Activated CD4-positive, alpha-beta memory T cell treated with anti-CD3 and anti-CD28 coated beads for 36 hours (primary cell): Measurements from ENCODE around the gene NFKB1. TPM values are rescaled to one million over a fixed set of nuclear protein-coding genes. Genes with fewer than 3 reads are reported as not detected.
"Not testable (repeated sequence)": the region's sequence is repeated elsewhere in the genome, so short reads cannot be mapped to it uniquely, and the experiment has no call there.

Source experiments
- CTCF ChIA-PET: fragments of 350-600 bp; sonication (Branson Sonifier 250); formaldehyde crosslinking; loops from one replicate; lab custom pipeline; 2021; ENCODE audit warnings: antibody characterized with exemption, inconsistent platforms; lab: Charles Lee
- POLR2A ChIA-PET: fragments of 350-600 bp; sonication (Branson Sonifier 250); formaldehyde crosslinking; loops from one replicate; lab custom pipeline; 2021; ENCODE audit warnings: antibody characterized with exemption; lab: Charles Lee
- DNase-seq: peaks from one replicate; pipeline ENCODE4 v3.0.0-alpha.2; 2020
- H3K27ac Mint-ChIP-seq: one replicate; pipeline ENCODE4 v1.8.0; 2021; ENCODE audit warnings: mixed read lengths
- H3K27me3 Mint-ChIP-seq: one replicate; pipeline ENCODE4 v1.8.0; 2021; ENCODE audit warnings: mixed read lengths
- H3K36me3 Mint-ChIP-seq: one replicate; pipeline ENCODE4 v1.8.0; 2021; ENCODE audit warnings: mixed read lengths
- H3K4me1 Mint-ChIP-seq: one replicate; pipeline ENCODE4 v1.8.0; 2021; ENCODE audit warnings: low read depth, mixed read lengths
- H3K4me3 Mint-ChIP-seq: one replicate; pipeline ENCODE4 v1.8.0; 2021; ENCODE audit warnings: mild to moderate bottlenecking, mixed read lengths
- H3K9me3 Mint-ChIP-seq: one replicate; pipeline ENCODE4 v1.8.0; 2021; ENCODE audit warnings: mixed read lengths
- intact Hi-C: fragments of 100-400 bp; cut with micrococcal nuclease; formaldehyde crosslinking; loops from one replicate; pipeline ENCODE4 v1.15.1; 2023
- total RNA-seq, 2 experiments: library from RNA; stranded (reverse); gene quantifications; one replicate each; pipeline ENCODE4 v1.2.3, GENCODE V29; 2021

The NFKB1 gene
- total RNA-seq, 2 experiments from 2014 or later = 122 to 133 TPM

DNA sequence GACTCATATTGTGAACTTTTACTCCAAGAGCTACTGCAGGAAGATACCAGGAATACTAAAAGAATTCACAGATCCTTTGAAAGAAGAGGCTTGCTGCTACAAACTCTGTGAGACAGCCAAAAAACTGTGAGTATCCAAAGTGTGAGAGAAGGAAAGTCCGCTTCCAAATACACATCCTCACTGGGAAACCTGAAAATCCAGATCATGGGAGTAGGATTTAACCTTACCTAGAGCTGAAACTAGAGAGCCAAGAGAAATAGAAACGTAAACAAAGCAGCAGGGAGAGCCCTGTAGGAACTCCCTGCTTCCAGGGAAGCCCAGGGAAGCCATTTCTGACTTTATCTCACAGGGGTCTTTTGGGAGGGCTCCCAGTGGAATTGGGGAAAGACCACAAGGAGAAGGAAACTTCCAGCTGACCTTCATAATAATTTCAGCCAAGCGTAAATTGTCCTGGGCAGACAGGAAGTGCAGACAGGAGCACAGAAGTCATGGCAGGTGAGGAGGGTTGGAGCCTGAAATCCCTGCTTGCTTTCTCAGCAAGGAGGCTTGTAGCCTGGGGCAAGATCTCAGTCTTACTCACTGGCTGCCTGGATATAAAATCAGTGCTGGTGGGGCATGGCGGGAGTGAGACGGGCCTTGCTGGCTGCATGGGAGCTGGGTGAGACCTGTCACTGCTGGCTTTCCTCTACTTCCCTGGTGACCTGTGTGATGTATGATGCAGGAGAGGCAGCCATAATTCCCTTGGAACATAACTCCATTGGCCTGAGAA lies 26.2 kb upstream of the NFKB1 start:
- no peak overlapping the region for H3K4me3 Mint-ChIP-seq
- DNase-seq = no peak
- peaks cover 5% of the 10 kb centered on the region for H3K4me1 Mint-ChIP-seq
- H3K36me3 Mint-ChIP-seq = peaks cover 8% of the 10 kb centered on the region
- H3K27me3 Mint-ChIP-seq = no peaks in the 10 kb centered on the region
- intact Hi-C loops = no loop called here
- no peak overlapping the region for H3K27ac Mint-ChIP-seq
- H3K9me3 Mint-ChIP-seq = peaks cover 22% of the 10 kb centered on the region
- ChIA-PET POLR2A (no interaction called here), CTCF (no interaction called here)

DNA sequence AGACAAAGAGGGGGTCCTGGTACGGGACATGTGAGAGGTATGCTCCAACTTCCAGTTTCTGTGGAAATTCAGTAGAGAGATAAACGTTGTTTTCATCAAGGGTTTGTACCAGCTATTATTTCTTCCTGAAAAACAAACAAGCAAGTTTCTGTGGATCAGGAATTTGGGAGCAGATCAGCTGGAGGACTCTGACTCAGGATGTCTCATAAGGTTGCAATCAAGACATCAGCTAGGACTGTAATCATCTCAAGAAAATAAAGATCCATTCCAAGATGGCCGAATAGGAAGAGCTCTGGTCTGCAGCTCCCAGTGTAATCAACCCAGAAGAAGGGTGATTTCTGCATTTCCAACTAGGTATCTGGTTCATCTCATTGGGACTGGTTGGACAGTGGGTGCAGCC lies 23.5 kb upstream of the NFKB1 start:
- H3K36me3 Mint-ChIP-seq = peaks cover 11% of the 10 kb centered on the region
- CTCF ChIA-PET = no interaction called here
- no peak overlapping the region for H3K27ac Mint-ChIP-seq
- H3K27me3 Mint-ChIP-seq = no peaks in the 10 kb centered on the region
- no peaks in the 10 kb centered on the region for H3K4me1 Mint-ChIP-seq
- intact Hi-C loops = no loop called here
- POLR2A ChIA-PET = no interaction called here
- peaks cover 25% of the 10 kb centered on the region for H3K9me3 Mint-ChIP-seq
- no peak overlapping the region for H3K4me3 Mint-ChIP-seq
- DNase-seq = no peak

DNA sequence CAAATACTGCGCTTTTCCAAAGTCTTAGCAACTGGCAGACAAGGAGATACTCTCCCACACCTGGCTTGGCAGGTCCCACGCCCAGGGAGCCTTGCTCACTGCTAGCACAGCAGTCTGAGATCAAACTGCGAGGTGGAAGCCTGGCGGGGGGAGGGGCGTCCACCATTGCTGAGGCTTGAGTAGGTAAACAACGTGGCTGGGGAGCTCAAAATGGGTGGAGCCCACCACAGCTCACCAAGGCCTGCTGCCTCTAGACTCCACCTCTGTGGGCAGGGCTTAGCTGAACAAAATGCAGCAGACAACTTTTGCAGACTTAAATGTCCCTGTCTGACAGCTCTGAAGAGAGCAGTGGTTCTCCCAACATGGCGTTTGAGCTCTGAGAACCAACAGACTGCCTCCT lies 23.0 kb upstream of the NFKB1 start:
- CTCF ChIA-PET = no interaction called here
- intact Hi-C loops = no loop called here
- H3K4me3 Mint-ChIP-seq = no peak overlapping the region
- H3K9me3 Mint-ChIP-seq = peaks cover 25% of the 10 kb centered on the region
- no peak overlapping the region for H3K27ac Mint-ChIP-seq
- H3K27me3 Mint-ChIP-seq = no peaks in the 10 kb centered on the region
- H3K36me3 Mint-ChIP-seq = peaks cover 11% of the 10 kb centered on the region
- DNase-seq = no peak
- H3K4me1 Mint-ChIP-seq = no peaks in the 10 kb centered on the region
- POLR2A ChIA-PET = no interaction called here

DNA sequence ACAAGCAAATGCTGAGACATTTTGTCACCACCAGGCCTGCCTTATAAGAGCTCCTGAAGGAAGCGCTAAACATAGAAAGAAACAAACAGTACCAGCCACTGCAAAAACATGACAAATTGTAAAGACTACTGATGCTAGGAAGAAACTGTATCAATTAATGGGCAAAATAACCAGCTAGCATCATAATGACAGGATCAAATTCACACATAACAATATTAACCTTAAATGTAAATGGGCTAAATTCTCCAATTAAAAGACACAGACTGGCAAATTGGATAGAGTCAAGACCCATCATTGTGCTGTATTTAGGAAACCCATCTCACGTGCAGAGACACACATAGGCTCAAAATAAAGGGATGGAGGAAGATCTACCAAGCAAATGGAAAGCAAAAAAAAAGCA lies 21.3 kb upstream of the NFKB1 start:
- CTCF ChIA-PET, DNase-seq, intact Hi-C loops, H3K4me1 Mint-ChIP-seq, H3K4me3 Mint-ChIP-seq, H3K27me3 Mint-ChIP-seq, H3K27ac Mint-ChIP-seq, POLR2A ChIA-PET: not testable (repeated sequence)
- Mint-ChIP-seq H3K9me3 (peaks cover 29% of the 10 kb centered on the region), H3K36me3 (peaks cover 11% of the 10 kb centered on the region)

DNA sequence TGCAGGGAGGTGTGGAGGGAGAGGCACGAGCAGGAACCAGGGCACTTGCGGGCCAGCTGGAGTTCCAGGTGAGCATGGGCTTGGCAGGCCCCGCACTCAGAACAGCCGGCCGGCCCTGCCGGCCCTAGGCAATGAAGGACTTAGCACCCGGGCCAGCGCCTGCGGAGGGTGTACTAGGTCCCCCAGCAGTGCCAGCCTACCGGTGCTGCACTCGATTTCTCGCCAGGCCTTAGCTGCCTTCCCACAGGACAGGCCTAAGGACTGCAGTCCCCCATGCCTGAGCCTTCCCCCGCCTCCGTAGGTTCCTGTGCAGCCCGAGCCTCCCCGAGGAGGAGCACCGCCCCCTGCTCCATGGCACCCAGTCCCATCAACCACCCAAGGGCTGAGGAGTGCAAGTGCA lies 18.0 kb upstream of the NFKB1 start:
- Mint-ChIP-seq H3K27me3 (no peaks in the 10 kb centered on the region), H3K27ac (no peak overlapping the region), H3K4me1 (peaks cover 2% of the 10 kb centered on the region), H3K9me3 (peaks cover 17% of the 10 kb centered on the region), H3K36me3 (peaks cover 6% of the 10 kb centered on the region), H3K4me3 (no peak overlapping the region)
- ChIA-PET CTCF (no interaction called here), POLR2A (no interaction called here)
- DNase-seq = no peak
- intact Hi-C loops = no loop called here

DNA sequence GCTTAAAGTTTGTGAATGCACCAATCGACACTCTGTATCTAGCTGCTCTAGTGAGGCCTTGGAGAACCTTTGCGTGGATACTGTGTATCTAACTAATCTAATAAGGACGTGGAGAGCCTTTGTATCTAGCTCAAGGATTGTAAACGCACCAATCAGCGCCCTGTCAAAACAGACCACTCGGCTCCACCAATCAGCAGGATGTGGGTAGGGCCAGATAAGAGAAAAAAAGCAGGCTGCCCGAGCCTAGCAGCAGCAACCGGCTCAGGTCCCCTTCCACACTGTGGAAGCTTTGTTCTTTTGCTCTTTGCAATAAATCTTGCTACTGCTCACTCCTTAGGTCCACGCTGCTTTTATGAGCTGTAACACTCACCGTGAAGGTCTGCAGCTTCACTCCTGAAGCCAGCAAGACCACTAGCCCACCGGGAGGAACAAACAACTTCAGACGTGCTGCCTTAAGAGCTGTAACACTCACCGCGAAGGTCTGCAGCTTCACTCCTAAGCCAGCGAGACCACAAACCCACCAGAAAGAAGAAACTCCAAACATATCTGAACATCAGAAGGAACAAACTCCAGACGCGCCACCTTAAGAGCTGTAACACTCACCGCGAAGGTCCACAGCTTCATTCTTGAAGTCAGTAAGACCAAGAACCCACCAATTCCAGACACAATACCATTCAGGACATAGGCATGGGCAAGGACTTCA lies 17.0 kb upstream of the NFKB1 start:
- POLR2A ChIA-PET, H3K27me3 Mint-ChIP-seq, intact Hi-C loops, DNase-seq, H3K27ac Mint-ChIP-seq, H3K4me1 Mint-ChIP-seq, H3K36me3 Mint-ChIP-seq, H3K4me3 Mint-ChIP-seq: not testable (repeated sequence)
- peaks cover 14% of the 10 kb centered on the region for H3K9me3 Mint-ChIP-seq
- CTCF ChIA-PET = interaction anchor here (0.6 kb wide), 1 partner anchor 1488 kb away, joined by 4 read pairs; no protein-coding TSS in a partner anchor

DNA sequence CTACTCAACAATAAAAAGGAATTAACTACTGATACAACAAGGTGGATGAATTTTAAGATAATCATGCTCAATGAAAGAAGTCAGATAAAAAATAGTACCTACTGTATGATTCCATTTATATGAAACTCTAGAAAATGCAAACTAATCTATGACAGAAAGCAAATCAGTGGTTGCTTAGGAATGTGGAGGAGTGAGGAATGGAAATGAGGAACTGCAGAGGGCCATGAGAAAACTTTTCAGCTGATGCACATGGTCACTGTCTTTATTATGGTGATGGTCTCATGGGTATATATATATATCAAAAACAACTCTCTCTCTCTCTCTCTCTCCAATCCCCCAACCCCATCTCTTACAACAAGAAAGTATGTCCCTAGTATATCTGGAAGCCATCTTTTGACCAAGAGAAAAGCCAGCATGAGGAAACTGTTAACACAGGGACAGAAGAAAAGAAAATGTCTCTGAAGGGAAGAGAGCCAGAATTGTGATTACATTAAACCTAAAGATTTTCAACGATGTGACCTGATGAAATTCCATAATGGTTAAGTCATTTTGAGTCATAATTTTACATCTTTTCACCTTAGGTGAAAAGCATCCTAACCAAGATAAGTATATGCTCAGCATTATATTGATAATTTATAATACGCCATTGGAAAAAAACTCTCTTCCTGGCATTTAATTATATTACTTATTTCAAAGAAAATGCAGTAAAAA lies 8.5 kb upstream of the NFKB1 start:
- H3K36me3 Mint-ChIP-seq = no peaks in the 10 kb centered on the region
- intact Hi-C loops = no loop called here
- no peak for DNase-seq
- POLR2A ChIA-PET = no interaction called here
- H3K27me3 Mint-ChIP-seq = no peaks in the 10 kb centered on the region
- H3K4me1 Mint-ChIP-seq = peaks cover 14% of the 10 kb centered on the region
- H3K27ac Mint-ChIP-seq = no peak overlapping the region
- no peak overlapping the region for H3K4me3 Mint-ChIP-seq
- H3K9me3 Mint-ChIP-seq = no peaks in the 10 kb centered on the region
- CTCF ChIA-PET = no interaction called here

DNA sequence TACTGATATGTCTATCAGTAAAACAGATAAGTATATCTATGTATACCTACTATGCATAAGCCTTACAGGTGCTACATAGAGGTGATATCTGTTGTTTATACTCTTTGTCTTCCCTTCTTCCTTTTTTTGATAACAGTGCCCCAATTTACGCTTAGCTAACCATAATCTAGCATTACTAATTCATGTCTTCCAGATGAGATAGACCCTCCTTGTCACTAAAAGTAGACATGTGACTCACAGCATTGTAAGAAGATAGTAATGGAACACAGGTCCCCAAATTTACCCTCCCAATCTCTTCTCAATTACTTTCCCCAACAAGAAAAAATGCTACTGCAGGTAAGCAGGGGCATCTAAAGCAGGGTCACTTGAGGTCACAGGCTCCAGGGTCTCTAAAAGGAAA lies 7.9 kb upstream of the NFKB1 start:
- H3K27ac Mint-ChIP-seq = no peak overlapping the region
- intact Hi-C loops = no loop called here
- peaks cover 14% of the 10 kb centered on the region for H3K4me1 Mint-ChIP-seq
- CTCF ChIA-PET = no interaction called here
- no peak for DNase-seq
- H3K36me3 Mint-ChIP-seq = no peaks in the 10 kb centered on the region
- H3K27me3 Mint-ChIP-seq = no peaks in the 10 kb centered on the region
- POLR2A ChIA-PET = no interaction called here
- H3K9me3 Mint-ChIP-seq = no peaks in the 10 kb centered on the region
- H3K4me3 Mint-ChIP-seq = no peak overlapping the region

DNA sequence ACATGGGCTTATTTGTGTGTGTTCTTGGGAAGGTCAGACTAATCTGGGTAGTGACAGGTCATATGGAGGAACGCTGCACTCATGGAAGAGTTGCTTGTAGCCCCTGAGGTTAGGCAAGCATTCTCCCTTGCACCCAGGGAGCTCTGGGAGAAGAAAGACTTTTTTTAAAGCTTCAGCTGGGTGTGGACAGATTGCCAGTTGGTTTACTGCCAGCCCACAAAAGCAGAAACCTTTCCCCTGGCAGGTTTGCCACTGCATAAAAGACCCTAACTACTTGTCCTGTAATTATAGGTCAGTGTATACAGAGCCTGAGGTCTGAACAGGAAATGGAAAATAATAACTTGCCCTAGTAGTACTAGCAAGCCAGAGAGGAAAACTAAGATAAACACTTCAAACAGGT lies 7.4 kb upstream of the NFKB1 start:
- H3K36me3 Mint-ChIP-seq = no peaks in the 10 kb centered on the region
- no peak overlapping the region for H3K4me3 Mint-ChIP-seq

DNA sequence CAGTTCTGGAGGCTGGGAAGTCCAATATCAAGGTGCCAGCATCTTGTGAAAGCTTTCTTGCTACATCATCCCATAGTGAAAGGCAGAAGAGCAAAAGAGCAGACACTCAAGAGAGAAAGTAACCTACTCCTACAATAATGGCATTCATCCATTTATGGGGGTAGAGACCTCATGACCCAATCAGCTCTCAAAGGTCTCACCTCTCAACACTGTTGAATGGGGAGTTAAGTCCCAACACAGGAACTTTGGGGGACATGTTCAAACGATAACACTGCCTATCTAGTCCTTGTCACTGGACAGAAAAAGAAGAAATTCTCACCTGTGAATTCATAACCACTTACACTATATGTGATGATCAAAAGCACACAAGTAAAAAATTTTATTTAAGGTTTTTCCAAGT lies 6.6 kb upstream of the NFKB1 start:
- no peak overlapping the region for H3K4me3 Mint-ChIP-seq
- H3K36me3 Mint-ChIP-seq = no peaks in the 10 kb centered on the region
- intact Hi-C loops = no loop called here
- CTCF ChIA-PET = interaction anchor here (1.5 kb wide), 1 partner anchor 126 kb away, joined by 5 read pairs; no protein-coding TSS in a partner anchor
- H3K27me3 Mint-ChIP-seq = no peaks in the 10 kb centered on the region
- POLR2A ChIA-PET = no interaction called here
- H3K27ac Mint-ChIP-seq = no peak overlapping the region
- H3K4me1 Mint-ChIP-seq = peaks cover 16% of the 10 kb centered on the region
- no peak for DNase-seq
- peaks cover 7% of the 10 kb centered on the region for H3K9me3 Mint-ChIP-seq

More for the DNA sequence above, 7.4 kb upstream of the NFKB1 start:
- DNase-seq = no peak
- H3K27ac Mint-ChIP-seq = no peak overlapping the region
- H3K9me3 Mint-ChIP-seq = peaks cover 4% of the 10 kb centered on the region
- ChIA-PET CTCF (no interaction called here), POLR2A (no interaction called here)
- H3K27me3 Mint-ChIP-seq = no peaks in the 10 kb centered on the region
- peaks cover 14% of the 10 kb centered on the region for H3K4me1 Mint-ChIP-seq
- intact Hi-C loops = no loop called here

DNA sequence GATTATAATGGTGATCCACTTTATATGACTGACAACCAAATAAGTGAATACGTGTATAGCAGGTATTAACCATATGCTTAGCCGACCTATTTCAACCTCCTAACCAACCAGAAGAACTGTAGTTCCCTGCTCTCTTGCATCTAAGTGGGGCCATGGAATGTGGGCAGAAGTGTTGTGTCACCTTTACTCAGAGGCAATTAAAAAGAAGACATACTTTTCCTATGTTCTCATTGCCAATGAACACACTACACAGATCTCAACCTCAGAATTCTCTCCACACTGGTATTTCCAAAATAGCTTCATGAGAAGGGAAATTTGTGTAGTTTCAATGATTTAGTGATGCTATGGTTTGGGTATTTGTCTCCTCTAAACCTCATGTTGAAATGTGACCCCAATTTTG lies 3.2 kb upstream of the NFKB1 start:
- POLR2A ChIA-PET = no interaction called here
- intact Hi-C loops = no loop called here
- H3K4me3 Mint-ChIP-seq = no peak overlapping the region

DNA sequence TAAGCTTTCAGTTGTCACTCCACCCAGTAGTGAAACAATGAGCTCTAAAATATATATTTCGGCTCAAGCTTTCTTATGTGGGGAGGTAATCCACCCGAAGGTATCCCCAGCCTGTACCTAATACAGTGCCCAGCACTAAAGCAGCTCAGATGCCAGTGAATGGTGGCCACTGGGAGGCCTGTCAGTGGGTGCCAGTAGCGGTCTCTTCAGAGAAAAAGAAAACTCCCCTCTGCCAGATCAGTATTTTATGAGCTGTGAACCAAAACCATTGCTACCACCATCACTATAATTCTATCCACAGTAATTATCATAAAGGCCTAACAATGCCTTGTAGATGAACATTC lies 835 bp upstream of the NFKB1 start:
- Mint-ChIP-seq H3K36me3 (peaks cover 25% of the 10 kb centered on the region), H3K4me3 (peak overlapping the region; percentile 75), H3K4me1 (peaks cover 21% of the 10 kb centered on the region), H3K9me3 (peaks cover 7% of the 10 kb centered on the region), H3K27me3 (no peaks in the 10 kb centered on the region), H3K27ac (peak overlapping the region; percentile 84)
- peak; percentile 52 for DNase-seq
- intact Hi-C loops = loop anchor here (1.0 to 5.0 kb wide), 6 partner anchors 18 to 577 kb away; partner anchors contain the start of gene SLC9B2
- ChIA-PET POLR2A (interaction anchor here (0.9 to 3.3 kb wide), 11 partner anchors 11 to 327 kb away, joined by 3 to 12 read pairs (median 6); partner anchors contain the start of genes SLC39A8 and UBE2D3), CTCF (interaction anchor here (0.7 to 1.5 kb wide), 9 partner anchors 20 to 328 kb away, joined by 3 to 6 read pairs (median 3); no protein-coding TSS in a partner anchor)

More for the DNA sequence above, 3.2 kb upstream of the NFKB1 start:
- Mint-ChIP-seq H3K4me1 (peaks cover 16% of the 10 kb centered on the region), H3K27me3 (no peaks in the 10 kb centered on the region), H3K27ac (no peak overlapping the region), H3K9me3 (peaks cover 7% of the 10 kb centered on the region), H3K36me3 (peaks cover 8% of the 10 kb centered on the region)
- DNase-seq = no peak
- CTCF ChIA-PET = interaction anchor here (1.2 kb wide), 1 partner anchor 130 kb away, joined by 3 read pairs; no protein-coding TSS in a partner anchor
